ENCODE measurements around the gene VPS13D. TPM values are rescaled to one million over a fixed set of nuclear protein-coding genes. Genes with fewer than 3 reads are reported as not detected.

VPS13D gene
- total and polyA plus RNA-seq, 10 of the 15 experiments (the other 5 are each of a cell fraction or from before 2014, with no cell fraction given): 1.4 to 16.9 (median 8.5) TPM

GRCh38 chr1:12184008-12184681 lies 45.7 kb upstream of the VPS13D start (continued):
- TF ChIP-seq FOS (IDR thresholded peaks at IDR 0.05; ENCODE audit: borderline replicate concordance, extremely low read depth, insufficient read length) (no peak), RFX5 (IDR thresholded peaks at IDR 0.05; ENCODE audit: low read depth, low read length) (no peak), RELA (IDR thresholded peaks at IDR 0.05; ENCODE audit: borderline replicate concordance, partially characterized antibody) (no peak), NR2F1 (conservative IDR thresholded peaks at IDR 0.05) (peak; percentile 79), WRNIP1 (IDR thresholded peaks at IDR 0.05; ENCODE audit: borderline replicate concordance, low read depth, low read length) (no peak), CHD4 (IDR thresholded peaks at IDR 0.05) (no peak), CTCF (IDR thresholded peaks at IDR 0.05 in 2 of 3, conservative IDR thresholded peaks at IDR 0.05 in 1 of 3; ENCODE audit: control insufficient read depth in 2 of 3, extremely low read depth in 1 of 3, insufficient read depth in 1 of 3, low read depth in 3 of 3, low read length in 3 of 3) (0 out of 6 replicates have a peak, but pooled peaks of 1 of the 3 experiments have one; percentile 11), FOXK2 (IDR thresholded peaks at IDR 0.05) (no peak), SP1 (IDR thresholded peaks at IDR 0.05; ENCODE audit: low read depth, low read length) (no peak), RAD51 (IDR thresholded peaks at IDR 0.05) (no peak), SMC3 (IDR thresholded peaks at IDR 0.05; ENCODE audit: borderline replicate concordance, low read length) (peak; percentile 16; the same call in 1 of the 2 replicates), RUNX3 (IDR thresholded peaks at IDR 0.05; ENCODE audit: low read length) (peak; percentile 67), NFYB (IDR thresholded peaks at IDR 0.05; ENCODE audit: insufficient read depth, low read depth, low read length) (no peak), ZNF207 (IDR thresholded peaks at IDR 0.05; ENCODE audit: borderline replicate concordance) (no peak)
- TF ChIP-seq, protein P1, sequence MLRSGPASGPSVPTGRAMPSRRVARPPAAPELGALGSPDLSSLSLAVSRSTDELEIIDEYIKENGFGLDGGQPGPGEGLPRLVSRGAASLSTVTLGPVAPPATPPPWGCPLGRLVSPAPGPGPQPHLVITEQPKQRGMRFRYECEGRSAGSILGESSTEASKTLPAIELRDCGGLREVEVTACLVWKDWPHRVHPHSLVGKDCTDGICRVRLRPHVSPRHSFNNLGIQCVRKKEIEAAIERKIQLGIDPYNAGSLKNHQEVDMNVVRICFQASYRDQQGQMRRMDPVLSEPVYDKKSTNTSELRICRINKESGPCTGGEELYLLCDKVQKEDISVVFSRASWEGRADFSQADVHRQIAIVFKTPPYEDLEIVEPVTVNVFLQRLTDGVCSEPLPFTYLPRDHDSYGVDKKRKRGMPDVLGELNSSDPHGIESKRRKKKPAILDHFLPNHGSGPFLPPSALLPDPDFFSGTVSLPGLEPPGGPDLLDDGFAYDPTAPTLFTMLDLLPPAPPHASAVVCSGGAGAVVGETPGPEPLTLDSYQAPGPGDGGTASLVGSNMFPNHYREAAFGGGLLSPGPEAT (IDR thresholded peaks at IDR 0.05; ENCODE audit: low read depth): peak; percentile 74; the same call in 1 of the 2 replicates
- TF ChIP-seq, protein P2, sequence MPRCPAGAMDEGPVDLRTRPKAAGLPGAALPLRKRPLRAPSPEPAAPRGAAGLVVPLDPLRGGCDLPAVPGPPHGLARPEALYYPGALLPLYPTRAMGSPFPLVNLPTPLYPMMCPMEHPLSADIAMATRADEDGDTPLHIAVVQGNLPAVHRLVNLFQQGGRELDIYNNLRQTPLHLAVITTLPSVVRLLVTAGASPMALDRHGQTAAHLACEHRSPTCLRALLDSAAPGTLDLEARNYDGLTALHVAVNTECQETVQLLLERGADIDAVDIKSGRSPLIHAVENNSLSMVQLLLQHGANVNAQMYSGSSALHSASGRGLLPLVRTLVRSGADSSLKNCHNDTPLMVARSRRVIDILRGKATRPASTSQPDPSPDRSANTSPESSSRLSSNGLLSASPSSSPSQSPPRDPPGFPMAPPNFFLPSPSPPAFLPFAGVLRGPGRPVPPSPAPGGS (IDR thresholded peaks at IDR 0.05; ENCODE audit: borderline replicate concordance, insufficient read depth, low read depth, low read length, poor library complexity, severe bottlenecking): no peak
- TF ChIP-seq, protein P3, sequence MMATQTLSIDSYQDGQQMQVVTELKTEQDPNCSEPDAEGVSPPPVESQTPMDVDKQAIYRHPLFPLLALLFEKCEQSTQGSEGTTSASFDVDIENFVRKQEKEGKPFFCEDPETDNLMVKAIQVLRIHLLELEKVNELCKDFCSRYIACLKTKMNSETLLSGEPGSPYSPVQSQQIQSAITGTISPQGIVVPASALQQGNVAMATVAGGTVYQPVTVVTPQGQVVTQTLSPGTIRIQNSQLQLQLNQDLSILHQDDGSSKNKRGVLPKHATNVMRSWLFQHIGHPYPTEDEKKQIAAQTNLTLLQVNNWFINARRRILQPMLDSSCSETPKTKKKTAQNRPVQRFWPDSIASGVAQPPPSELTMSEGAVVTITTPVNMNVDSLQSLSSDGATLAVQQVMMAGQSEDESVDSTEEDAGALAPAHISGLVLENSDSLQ (IDR thresholded peaks at IDR 0.05): no peak
- TF ChIP-seq, protein P4, sequence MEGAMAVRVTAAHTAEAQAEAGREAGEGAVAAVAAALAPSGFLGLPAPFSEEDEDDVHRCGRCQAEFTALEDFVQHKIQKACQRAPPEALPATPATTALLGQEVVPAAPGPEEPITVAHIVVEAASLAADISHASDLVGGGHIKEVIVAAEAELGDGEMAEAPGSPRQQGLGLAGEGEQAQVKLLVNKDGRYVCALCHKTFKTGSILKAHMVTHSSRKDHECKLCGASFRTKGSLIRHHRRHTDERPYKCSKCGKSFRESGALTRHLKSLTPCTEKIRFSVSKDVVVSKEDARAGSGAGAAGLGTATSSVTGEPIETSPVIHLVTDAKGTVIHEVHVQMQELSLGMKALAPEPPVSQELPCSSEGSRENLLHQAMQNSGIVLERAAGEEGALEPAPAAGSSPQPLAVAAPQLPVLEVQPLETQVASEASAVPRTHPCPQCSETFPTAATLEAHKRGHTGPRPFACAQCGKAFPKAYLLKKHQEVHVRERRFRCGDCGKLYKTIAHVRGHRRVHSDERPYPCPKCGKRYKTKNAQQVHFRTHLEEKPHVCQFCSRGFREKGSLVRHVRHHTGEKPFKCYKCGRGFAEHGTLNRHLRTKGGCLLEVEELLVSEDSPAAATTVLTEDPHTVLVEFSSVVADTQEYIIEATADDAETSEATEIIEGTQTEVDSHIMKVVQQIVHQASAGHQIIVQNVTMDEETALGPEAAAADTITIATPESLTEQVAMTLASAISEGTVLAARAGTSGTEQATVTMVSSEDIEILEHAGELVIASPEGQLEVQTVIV (IDR thresholded peaks at IDR 0.05; ENCODE audit: borderline replicate concordance, partially characterized antibody): no peak
